Neutrophil (primary cell): ENCODE results near the gene TDRD10.

Source experiments
- H3K27ac ChIP-seq: fragments of 200-600 bp; sonication (generic); 2 replicates; pipeline ENCODE4 v1.5.1; 2016; ENCODE audit warnings: mild to moderate bottlenecking, moderate library complexity
- H3K27me3 ChIP-seq: fragments of 200-600 bp; sonication (generic); 2 replicates; pipeline ENCODE4 v1.6.0; 2016; ENCODE audit warnings: mild to moderate bottlenecking
- H3K36me3 ChIP-seq: fragments of 200-600 bp; sonication (generic); 2 replicates; pipeline ENCODE4 v1.5.1; 2017
- H3K4me1 ChIP-seq, 2 experiments: fragments of 200-600 bp in 1 of 2; sonication (generic) in 1 of 2; 1 replicate in 1 of 2; 2 replicates in 1 of 2; pipeline versions ENCODE4 v1.5.1 to v1.6.1; 2013 to 2016; ENCODE audit warnings: low read depth in 1 of 2, low read length in 1 of 2, mild to moderate bottlenecking in 1 of 2, moderate library complexity in 1 of 2; ENCODE audit not compliant: control insufficient read depth in 1 of 2, insufficient read depth in 1 of 2
- H3K4me3 ChIP-seq, 2 experiments: fragments of 200-600 bp in 1 of 2; sonication (generic) in 1 of 2; 1 replicate in 1 of 2; 2 replicates in 1 of 2; pipeline ENCODE4 v1.5.1; 2013 to 2016; ENCODE audit warnings: low read depth in 1 of 2, low read length in 1 of 2, mild to moderate bottlenecking in 1 of 2, moderate library complexity in 1 of 2
- H3K9me3 ChIP-seq: fragments of 200-600 bp; sonication (generic); 2 replicates; pipeline ENCODE4 v1.5.1; 2016
- CTCF ChIP-seq: fragments of 200-600 bp; sonication (generic); IDR thresholded peaks from 2 replicates; pipeline ENCODE4 v1.5.1; 2016; ENCODE audit warnings: antibody characterized with exemption

Gene TDRD10

GRCh38 chr1:154557248-154557938 is 55.4 kb downstream of the TDRD10 start:
- Histone ChIP-seq H3K36me3 (peaks cover 38% of the 10 kb centered on the region), H3K4me3 (peak overlapping the region; percentile 87 to 93), H3K27me3 (no peaks in the 10 kb centered on the region), H3K9me3 (no peaks in the 10 kb centered on the region), H3K27ac (peak overlapping the region; percentile 97), H3K4me1 (peaks cover 30 to 31% of the 10 kb centered on the region in 2 experiments)
- TF ChIP-seq CTCF, result no peak

- Histone ChIP-seq H3K4me3 (peak within 1 kb of the TSS; percentile 87 to 93), H3K36me3 (peaks cover 31% of the 10 kb centered on the region)
- no peak for TF ChIP-seq CTCF
Measured at GRCh38 chr1:154557939-154558719, 56.1 kb downstream of the TDRD10 start, which contains the start of gene UBE2Q1. UBE2Q1 (minus strand) TSS chr1:154558662; CDS start chr1:154558553, 109 bp downstream.

GRCh38 chr1:154558720-154559465 is 56.9 kb downstream of the TDRD10 start:
- H3K4me3 ChIP-seq, result peak overlapping the region; percentile 72 to 87
- no peak for TF ChIP-seq CTCF
- no peaks in the 10 kb centered on the region for H3K27me3 ChIP-seq
- H3K4me1 ChIP-seq, result peaks cover 30 to 31% of the 10 kb centered on the region in 2 experiments
- peak overlapping the region; percentile 97 for H3K27ac ChIP-seq
- no peaks in the 10 kb centered on the region for H3K9me3 ChIP-seq
- peaks cover 23% of the 10 kb centered on the region for H3K36me3 ChIP-seq

More at GRCh38 chr1:154557939-154558719, 56.1 kb downstream of the TDRD10 start, which contains the start of gene UBE2Q1:
- Histone ChIP-seq H3K27ac (peak within 1 kb of the TSS; percentile 97), H3K4me1 (peaks cover 30 to 31% of the 10 kb centered on the region in 2 experiments), H3K27me3 (no peaks in the 10 kb centered on the region), H3K9me3 (no peaks in the 10 kb centered on the region)

- TF ChIP-seq CTCF, result peak; percentile 96
- H3K4me3 ChIP-seq, result peak overlapping the region; percentile 72 to 87
Measured at GRCh38 chr1:154559466-154560044, 57.5 kb downstream of the TDRD10 start.

GRCh38 chr1:154565876-154566275 is 63.9 kb downstream of the TDRD10 start:
- Histone ChIP-seq H3K4me1 (peaks cover 0 to 6% of the 10 kb centered on the region in 2 experiments), H3K27ac (no peak overlapping the region), H3K27me3 (peaks cover 68% of the 10 kb centered on the region), H3K9me3 (no peaks in the 10 kb centered on the region), H3K4me3 (no peak overlapping the region), H3K36me3 (no peaks in the 10 kb centered on the region)
- TF ChIP-seq CTCF, result no peak

More at GRCh38 chr1:154559466-154560044, 57.5 kb downstream of the TDRD10 start:
- peak overlapping the region; percentile 97 for H3K27ac ChIP-seq
- H3K27me3 ChIP-seq, result peaks cover 4% of the 10 kb centered on the region
- H3K36me3 ChIP-seq, result peaks cover 17% of the 10 kb centered on the region
- peaks cover 30 to 31% of the 10 kb centered on the region in 2 experiments for H3K4me1 ChIP-seq
- no peaks in the 10 kb centered on the region for H3K9me3 ChIP-seq
